ENCODE measurements around the gene CD7. TPM values are rescaled to one million over a fixed set of nuclear protein-coding genes. Genes with fewer than 3 reads are reported as not detected.

Gene CD7
- total and polyA plus RNA-seq, 9 of the 15 experiments (the other 6 are each of a cell fraction or from before 2014, with no cell fraction given): 0.21 to 0.35 TPM; not detected in 7

DNA sequence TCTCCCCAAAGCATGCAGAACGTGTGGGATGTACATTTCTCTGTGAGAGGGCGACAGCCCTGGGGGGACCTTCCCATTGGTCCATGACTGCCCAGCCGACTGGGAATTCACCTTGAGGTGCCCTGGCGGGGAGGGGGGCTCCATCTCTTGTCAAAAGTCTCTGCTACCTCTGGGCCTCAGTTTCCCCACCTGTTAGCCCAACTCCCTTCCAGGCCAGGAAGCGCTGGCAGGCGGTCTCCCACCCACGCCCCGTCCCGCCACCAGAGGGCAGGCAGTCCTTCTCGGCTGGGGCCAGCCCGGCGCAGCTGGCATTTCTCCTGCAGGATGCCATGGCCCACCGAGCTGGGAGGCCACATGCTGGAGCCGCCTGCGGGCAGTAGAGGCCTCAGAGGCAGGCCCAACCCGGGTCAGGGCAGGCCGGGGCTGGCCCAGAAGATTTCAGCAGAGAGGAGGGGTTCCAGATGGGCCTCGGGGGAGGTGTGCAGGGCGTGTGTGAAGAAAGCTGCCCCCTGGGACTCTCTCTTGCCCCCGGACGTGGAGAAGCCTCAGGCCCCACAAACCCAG lies 16.6 kb downstream of the CD7 start (continued):
- 0 out of 2 replicates have a peak, but pooled peaks have one; percentile 54 for TF ChIP-seq MTA3 (IDR thresholded peaks at IDR 0.05; ENCODE audit: borderline replicate concordance)
- TF ChIP-seq ILK (tag; IDR thresholded peaks at IDR 0.05; ENCODE audit: borderline replicate concordance, low read depth): no peak
- TF ChIP-seq TEAD1 (CRISPR knock-in tag; IDR thresholded peaks at IDR 0.05): no peak
- TF ChIP-seq KDM5B (IDR thresholded peaks at IDR 0.05; ENCODE audit: insufficient replicate concordance, low read depth, low read length): no peak
- TF ChIP-seq BCOR (IDR thresholded peaks at IDR 0.05): peak; percentile 43; the same call in 1 of the 2 replicates
- peak; percentile 48 to 63 for TF ChIP-seq RAD21 (CRISPR knock-in tag; conservative IDR thresholded peaks at IDR 0.05 in 1 of 2, IDR thresholded peaks at IDR 0.05 in 1 of 2)
- 0 out of 2 replicates have a peak, but pooled peaks have one; percentile 64 for TF ChIP-seq KAT7 (CRISPR knock-in tag; IDR thresholded peaks at IDR 0.05; ENCODE audit: borderline replicate concordance)
- TF ChIP-seq ZNF830 (CRISPR knock-in tag; IDR thresholded peaks at IDR 0.05): no peak
- TF ChIP-seq HSF4 (CRISPR knock-in tag; IDR thresholded peaks at IDR 0.05; ENCODE audit: borderline replicate concordance): no peak
- no peak for TF ChIP-seq ZNF449 (CRISPR knock-in tag; IDR thresholded peaks at IDR 0.05)
- no peak for TF ChIP-seq MCM7 (IDR thresholded peaks at IDR 0.05)
- no peak for TF ChIP-seq ZNF41 (CRISPR knock-in tag; conservative IDR thresholded peaks at IDR 0.05)
- TF ChIP-seq ZNF592 (IDR thresholded peaks at IDR 0.05): peak; percentile 72; the same call in 1 of the 2 replicates
- TF ChIP-seq PHB2 (IDR thresholded peaks at IDR 0.05; ENCODE audit: low read depth): no peak
- peak; percentile 23 to 30; a peak in 1 of 4 replicates for TF ChIP-seq MAZ (CRISPR knock-in tag; conservative IDR thresholded peaks at IDR 0.05 in 1 of 2, IDR thresholded peaks at IDR 0.05 in 1 of 2)
- TF ChIP-seq, protein P1, sequence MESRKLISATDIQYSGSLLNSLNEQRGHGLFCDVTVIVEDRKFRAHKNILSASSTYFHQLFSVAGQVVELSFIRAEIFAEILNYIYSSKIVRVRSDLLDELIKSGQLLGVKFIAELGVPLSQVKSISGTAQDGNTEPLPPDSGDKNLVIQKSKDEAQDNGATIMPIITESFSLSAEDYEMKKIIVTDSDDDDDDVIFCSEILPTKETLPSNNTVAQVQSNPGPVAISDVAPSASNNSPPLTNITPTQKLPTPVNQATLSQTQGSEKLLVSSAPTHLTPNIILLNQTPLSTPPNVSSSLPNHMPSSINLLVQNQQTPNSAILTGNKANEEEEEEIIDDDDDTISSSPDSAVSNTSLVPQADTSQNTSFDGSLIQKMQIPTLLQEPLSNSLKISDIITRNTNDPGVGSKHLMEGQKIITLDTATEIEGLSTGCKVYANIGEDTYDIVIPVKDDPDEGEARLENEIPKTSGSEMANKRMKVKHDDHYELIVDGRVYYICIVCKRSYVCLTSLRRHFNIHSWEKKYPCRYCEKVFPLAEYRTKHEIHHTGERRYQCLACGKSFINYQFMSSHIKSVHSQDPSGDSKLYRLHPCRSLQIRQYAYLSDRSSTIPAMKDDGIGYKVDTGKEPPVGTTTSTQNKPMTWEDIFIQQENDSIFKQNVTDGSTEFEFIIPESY (CRISPR knock-in tag; IDR thresholded peaks at IDR 0.05): peak; percentile 99
- TF ChIP-seq CHD2 (IDR thresholded peaks at IDR 0.05; ENCODE audit: low read depth, low read length): no peak

Data from K562 (cell line).